HEK293 (cell line): Measurements from ENCODE around the gene TRPV2.

Experiments
- CTCF ChIA-PET: fragments of 350-600 bp; formaldehyde crosslinking; extraction: SDS; loops from one replicate; lab custom pipeline; 2021; ENCODE audit warnings: antibody characterized with exemption; lab: Yijun Ruan, JAX
- POLR2A ChIA-PET: fragments of 300-600 bp; formaldehyde crosslinking; extraction: SDS; loops from one replicate; lab custom pipeline; 2020; ENCODE audit warnings: antibody characterized with exemption, inconsistent platforms; lab: Yijun Ruan, JAX
- H3K27ac ChIP-seq: fragments of 200-500 bp; sonication (Bioruptor generic); 2 replicates; pipeline ENCODE4 v1.5.1; 2014; ENCODE audit warnings: low read depth, low read length, control low read depth, inconsistent platforms; ENCODE audit errors: extremely low read depth
- H3K36me3 ChIP-seq, 2 experiments: fragments of 200-500 bp in 1 of 2; sonication (Bioruptor generic) in 1 of 2; 1 replicate in 1 of 2; 2 replicates in 1 of 2; pipeline ENCODE4 v1.5.1; 2014 to 2017; ENCODE audit warnings: inconsistent platforms in 2 of 2, low read length in 2 of 2; ENCODE audit not compliant: control insufficient read depth in 2 of 2, insufficient read depth in 1 of 2
- H3K4me1 ChIP-seq: fragments of 200-500 bp; sonication (Bioruptor generic); 2 replicates; pipeline ENCODE4 v1.5.1; 2014; ENCODE audit warnings: mild to moderate bottlenecking, low read length, inconsistent platforms; ENCODE audit not compliant: control insufficient read depth, insufficient read depth
- H3K4me3 ChIP-seq: 2 replicates; pipeline ENCODE4 v1.5.1; 2011; ENCODE audit warnings: low read depth, mild to moderate bottlenecking, control low read depth, low read length, moderate library complexity
- H3K9me3 ChIP-seq: fragments of 200-500 bp; sonication (Bioruptor generic); 2 replicates; pipeline ENCODE4 v1.5.1; 2014; ENCODE audit warnings: low read depth, low read length, inconsistent platforms; ENCODE audit not compliant: control insufficient read depth, insufficient read depth
- GLIS1 ChIP-seq: fragments of 450-650 bp; formaldehyde crosslinking; IDR thresholded peaks from 2 replicates; pipeline ENCODE4 v1.5.1; 2016; ENCODE audit warnings: missing biosample characterization, missing genetic modification characterization
- HOXD13 ChIP-seq: sonication (generic); formaldehyde crosslinking; IDR thresholded peaks from 2 replicates; pipeline ENCODE4 v1.8.0; 2022; ENCODE audit warnings: missing genetic modification reagents, borderline replicate concordance
- KLF1 ChIP-seq: fragments of 450-650 bp; formaldehyde crosslinking; IDR thresholded peaks from 2 replicates; pipeline ENCODE4 v1.5.1; 2016; ENCODE audit warnings: missing biosample characterization, missing genetic modification characterization
- KLF16 ChIP-seq: fragments of 450-650 bp; formaldehyde crosslinking; IDR thresholded peaks from 2 replicates; pipeline ENCODE4 v1.5.1; 2017; ENCODE audit warnings: missing biosample characterization, missing genetic modification characterization
- KLF8 ChIP-seq: fragments of 450-650 bp; formaldehyde crosslinking; IDR thresholded peaks from 2 replicates; pipeline ENCODE4 v1.5.1; 2016; ENCODE audit warnings: missing biosample characterization, missing genetic modification characterization
- OSR2 ChIP-seq: fragments of 450-650 bp; formaldehyde crosslinking; IDR thresholded peaks from 2 replicates; pipeline ENCODE4 v1.5.1; 2016; ENCODE audit warnings: missing biosample characterization, missing genetic modification characterization
- PRDM1 ChIP-seq: fragments of 450-650 bp; formaldehyde crosslinking; IDR thresholded peaks from 2 replicates; pipeline ENCODE4; 2016; ENCODE audit warnings: missing biosample characterization, missing genetic modification characterization
- SETDB1 ChIP-seq: IDR thresholded peaks from one replicate; pipeline ENCODE4 v1.6.1; 2017; ENCODE audit warnings: mild to moderate bottlenecking, low read length, moderate library complexity, mixed read lengths; ENCODE audit not compliant: insufficient read length
- ZBTB8A ChIP-seq: fragments of 450-650 bp; formaldehyde crosslinking; IDR thresholded peaks from 2 replicates; pipeline ENCODE4 v1.5.1; 2016; ENCODE audit warnings: missing biosample characterization, missing genetic modification characterization
- ZEB2 ChIP-seq: fragments of 450-650 bp; formaldehyde crosslinking; IDR thresholded peaks from 2 replicates; pipeline ENCODE4 v1.5.1; 2016; ENCODE audit warnings: missing biosample characterization, missing genetic modification characterization
- ZNF112 ChIP-seq: fragments of 450-650 bp; formaldehyde crosslinking; IDR thresholded peaks from 2 replicates; pipeline ENCODE4 v1.5.0; 2017; ENCODE audit warnings: missing biosample characterization, missing genetic modification characterization
- ZNF121 ChIP-seq: fragments of 450-650 bp; formaldehyde crosslinking; IDR thresholded peaks from 2 replicates; pipeline ENCODE4 v1.5.1; 2016; ENCODE audit warnings: missing biosample characterization, missing genetic modification characterization
- ZNF239 ChIP-seq: fragments of 450-650 bp; formaldehyde crosslinking; IDR thresholded peaks from 2 replicates; pipeline ENCODE4 v1.5.1; 2016; ENCODE audit warnings: missing biosample characterization, missing genetic modification characterization
- ZNF324 ChIP-seq: fragments of 450-650 bp; formaldehyde crosslinking; IDR thresholded peaks from 2 replicates; pipeline ENCODE4 v1.5.1; 2016; ENCODE audit warnings: missing biosample characterization, missing genetic modification characterization
- ZNF433 ChIP-seq: fragments of 450-650 bp; formaldehyde crosslinking; IDR thresholded peaks from 2 replicates; pipeline ENCODE4 v1.5.1; 2016; ENCODE audit warnings: missing biosample characterization, missing genetic modification characterization, low read depth
- ZNF549 ChIP-seq: fragments of 450-650 bp; IDR thresholded peaks from 2 replicates; pipeline ENCODE4 v1.5.1; 2018; ENCODE audit warnings: missing biosample characterization, missing genetic modification characterization, mild to moderate bottlenecking, inconsistent platforms, moderate library complexity
- ZNF561 ChIP-seq: fragments of 450-650 bp; IDR thresholded peaks from 2 replicates; pipeline ENCODE4 v1.5.1; 2018; ENCODE audit warnings: missing biosample characterization, missing genetic modification characterization, borderline replicate concordance
- ZNF626 ChIP-seq: fragments of 450-650 bp; sonication (Bioruptor Pico); formaldehyde crosslinking; IDR thresholded peaks from 2 replicates; pipeline ENCODE4 v1.5.1; 2018; ENCODE audit warnings: missing biosample characterization, missing genetic modification characterization, inconsistent platforms
- ZNF664 ChIP-seq: fragments of 450-650 bp; formaldehyde crosslinking; IDR thresholded peaks from 2 replicates; pipeline ENCODE4 v1.5.1; 2016; ENCODE audit warnings: missing biosample characterization, missing genetic modification characterization
- ZNF777 ChIP-seq: fragments of 450-650 bp; formaldehyde crosslinking; IDR thresholded peaks from 2 replicates; pipeline ENCODE4 v1.5.1; 2017; ENCODE audit warnings: missing biosample characterization, missing genetic modification characterization, borderline replicate concordance
- TF ChIP-seq, protein P1 (sequence below): fragments of 450-650 bp; formaldehyde crosslinking; IDR thresholded peaks from 2 replicates; pipeline ENCODE4 v1.5.1; 2016; ENCODE audit warnings: missing biosample characterization, missing genetic modification characterization
- TF ChIP-seq, protein P2 (sequence below): fragments of 450-650 bp; formaldehyde crosslinking; IDR thresholded peaks from 2 replicates; pipeline ENCODE4 v1.5.1; 2016; ENCODE audit warnings: missing biosample characterization, missing genetic modification characterization
- TF ChIP-seq, protein P3 (sequence below): fragments of 450-650 bp; formaldehyde crosslinking; IDR thresholded peaks from 2 replicates; pipeline ENCODE4 v1.5.1; 2016; ENCODE audit warnings: missing biosample characterization, missing genetic modification characterization
- TF ChIP-seq, protein P4 (sequence below): fragments of 450-650 bp; formaldehyde crosslinking; IDR thresholded peaks from 2 replicates; pipeline ENCODE4 v1.5.1; 2016; ENCODE audit warnings: missing biosample characterization, missing genetic modification characterization
- TF ChIP-seq, protein P5 (sequence below): fragments of 450-650 bp; formaldehyde crosslinking; IDR thresholded peaks from 2 replicates; pipeline ENCODE4 v1.5.1; 2016; ENCODE audit warnings: missing biosample characterization, missing genetic modification characterization
- TF ChIP-seq, protein P6 (sequence below): fragments of 450-650 bp; formaldehyde crosslinking; IDR thresholded peaks from 2 replicates; pipeline ENCODE4 v1.5.1; 2016; ENCODE audit warnings: missing biosample characterization, missing genetic modification characterization

TRPV2 gene

DNA sequence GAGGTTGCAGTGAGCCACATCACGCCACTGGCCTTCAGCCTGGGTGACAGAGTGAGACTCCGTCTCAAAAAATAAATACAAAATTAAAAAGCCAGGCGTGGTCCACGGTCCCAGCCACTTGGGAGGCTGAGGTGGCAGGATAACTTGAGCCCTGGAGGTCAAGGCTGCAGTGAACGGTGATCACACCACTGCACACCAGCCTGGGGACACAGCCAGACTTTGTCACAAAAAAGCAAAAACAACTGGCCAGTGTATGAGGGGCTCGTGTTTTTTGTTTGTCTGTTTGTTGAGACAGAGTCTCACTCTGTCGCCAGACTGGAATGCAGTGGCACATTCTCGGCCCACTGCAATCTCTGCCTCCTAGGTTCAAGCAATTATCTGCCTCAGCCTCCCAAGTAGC lies 35.7 kb upstream of the TRPV2 start (continued):
- TF ChIP-seq, protein P1, sequence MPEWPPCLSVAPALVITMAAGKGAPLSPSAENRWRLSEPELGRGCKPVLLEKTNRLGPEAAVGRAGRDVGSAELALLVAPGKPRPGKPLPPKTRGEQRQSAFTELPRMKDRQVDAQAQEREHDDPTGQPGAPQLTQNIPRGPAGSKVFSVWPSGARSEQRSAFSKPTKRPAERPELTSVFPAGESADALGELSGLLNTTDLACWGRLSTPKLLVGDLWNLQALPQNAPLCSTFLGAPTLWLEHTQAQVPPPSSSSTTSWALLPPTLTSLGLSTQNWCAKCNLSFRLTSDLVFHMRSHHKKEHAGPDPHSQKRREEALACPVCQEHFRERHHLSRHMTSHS (tag by site-specific recombination) = no peak
- TF ChIP-seq, protein P2, sequence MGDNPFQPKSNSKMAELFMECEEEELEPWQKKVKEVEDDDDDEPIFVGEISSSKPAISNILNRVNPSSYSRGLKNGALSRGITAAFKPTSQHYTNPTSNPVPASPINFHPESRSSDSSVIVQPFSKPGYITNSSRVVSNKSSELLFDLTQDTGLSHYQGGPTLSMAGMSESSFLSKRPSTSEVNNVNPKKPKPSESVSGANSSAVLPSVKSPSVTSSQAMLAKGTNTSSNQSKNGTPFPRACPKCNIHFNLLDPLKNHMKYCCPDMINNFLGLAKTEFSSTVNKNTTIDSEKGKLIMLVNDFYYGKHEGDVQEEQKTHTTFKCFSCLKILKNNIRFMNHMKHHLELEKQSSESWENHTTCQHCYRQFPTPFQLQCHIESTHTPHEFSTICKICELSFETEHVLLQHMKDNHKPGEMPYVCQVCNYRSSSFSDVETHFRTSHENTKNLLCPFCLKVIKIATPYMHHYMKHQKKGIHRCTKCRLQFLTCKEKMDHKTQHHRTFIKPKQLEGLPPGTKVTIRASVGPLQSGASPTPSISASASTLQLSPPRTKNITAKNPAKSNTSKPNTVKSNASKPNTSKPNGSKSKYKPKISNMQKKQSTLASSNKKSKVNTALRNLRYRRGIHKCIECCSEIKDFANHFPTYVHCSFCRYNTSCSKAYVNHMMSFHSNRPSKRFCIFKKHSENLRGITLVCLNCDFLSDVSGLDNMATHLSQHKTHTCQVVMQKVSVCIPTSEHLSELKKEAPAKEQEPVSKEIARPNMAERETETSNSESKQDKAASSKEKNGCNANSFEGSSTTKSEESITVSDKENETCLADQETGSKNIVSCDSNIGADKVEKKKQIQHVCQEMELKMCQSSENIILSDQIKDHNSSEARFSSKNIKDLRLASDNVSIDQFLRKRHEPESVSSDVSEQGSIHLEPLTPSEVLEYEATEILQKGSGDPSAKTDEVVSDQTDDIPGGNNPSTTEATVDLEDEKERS (tag by site-specific recombination) = no peak
- no peak for TF ChIP-seq ZNF121 (tag by site-specific recombination)

DNA sequence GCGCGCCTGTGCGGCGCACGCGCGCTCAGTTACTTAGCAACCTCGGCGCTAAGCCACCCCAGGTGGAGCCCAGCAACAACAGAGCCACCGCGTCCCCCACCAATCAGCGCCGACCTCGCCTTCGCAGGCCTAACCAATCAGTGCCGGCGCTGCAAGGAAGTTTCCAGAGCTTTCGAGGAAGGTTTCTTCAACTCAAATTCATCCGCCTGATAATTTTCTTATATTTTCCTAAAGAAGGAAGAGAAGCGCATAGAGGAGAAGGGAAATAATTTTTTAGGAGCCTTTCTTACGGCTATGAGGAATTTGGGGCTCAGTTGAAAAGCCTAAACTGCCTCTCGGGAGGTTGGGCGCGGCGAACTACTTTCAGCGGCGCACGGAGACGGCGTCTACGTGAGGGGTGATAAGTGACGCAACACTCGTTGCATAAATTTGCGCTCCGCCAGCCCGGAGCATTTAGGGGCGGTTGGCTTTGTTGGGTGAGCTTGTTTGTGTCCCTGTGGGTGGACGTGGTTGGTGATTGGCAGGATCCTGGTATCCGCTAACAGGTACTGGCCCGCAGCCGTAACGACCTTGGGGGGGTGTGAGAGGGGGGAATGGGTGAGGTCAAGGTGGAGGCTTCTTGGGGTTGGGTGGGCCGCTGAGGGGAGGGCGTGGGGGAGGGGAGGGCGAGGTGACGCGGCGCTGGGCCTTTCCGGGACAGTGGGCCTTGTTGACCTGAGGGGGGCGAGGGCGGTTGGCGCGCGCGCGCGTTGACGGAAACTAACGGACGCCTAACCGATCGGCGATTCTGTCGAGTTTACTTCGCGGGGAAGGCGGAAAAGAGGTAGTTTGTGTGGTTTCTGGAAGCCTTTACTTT lies 34.5 kb upstream of the TRPV2 start, which contains the start of gene UBB:
Gene UBB, plus strand, starts transcription at position 452 of the 856 bp plus-strand sequence. CDS start 817 bp downstream, outside the sequence.
- Histone ChIP-seq H3K36me3 (peaks cover 12 to 33% of the 10 kb centered on the region in 2 experiments), H3K4me1 (peaks cover 10% of the 10 kb centered on the region; the same call in 1 of the 2 replicates), H3K4me3 (peak within 1 kb of the TSS; percentile 67), H3K27ac (peak within 1 kb of the TSS; percentile 100), H3K9me3 (no peaks in the 10 kb centered on the region)
- ChIA-PET POLR2A (interaction anchor here (0.6 to 3.7 kb wide), 61 partner anchors 8 to 1021 kb away, joined by 3 to 86 read pairs (median 5); partner anchors contain the start of genes ADORA2B, CENPV, LRRC75A and NCOR1), CTCF (interaction anchor here (0.6 to 9.7 kb wide), 3 partner anchors 17 to 563 kb away, joined by 3 to 93 read pairs (median 6); no protein-coding TSS in a partner anchor)
- TF ChIP-seq ZEB2 (tag by site-specific recombination) (peak; percentile 84), ZNF121 (tag by site-specific recombination) (peak; percentile 17; the same call in 1 of the 2 replicates), ZNF549 (tag by site-specific recombination) (no peak), ZNF112 (tag by site-specific recombination) (no peak), ZNF239 (tag by site-specific recombination) (0 out of 2 replicates have a peak, but pooled peaks have one; percentile 76), GLIS1 (peak; percentile 40), OSR2 (tag by site-specific recombination) (peak; percentile 30; the same call in 1 of the 2 replicates), ZBTB8A (tag by site-specific recombination) (peak; percentile 74; the same call in 1 of the 2 replicates), ZNF561 (peak; percentile 75), ZNF324 (tag by site-specific recombination) (peak; percentile 96), ZNF433 (tag by site-specific recombination) (0 out of 2 replicates have a peak, but pooled peaks have one; percentile 20), ZNF777 (tag by site-specific recombination) (peak; percentile 59; the same call in 1 of the 2 replicates), SETDB1 (peak; percentile 78), KLF1 (peak; percentile 93), HOXD13 (CRISPR knock-in tag) (no peak), ZNF664 (tag by site-specific recombination) (peak; percentile 63), PRDM1 (tag by site-specific recombination) (peak; percentile 46; the same call in 1 of the 2 replicates), KLF8 (peak; percentile 99), KLF16 (tag by site-specific recombination) (peak; percentile 99), ZNF626 (tag by site-specific recombination) (no peak)
- TF ChIP-seq, protein P3, sequence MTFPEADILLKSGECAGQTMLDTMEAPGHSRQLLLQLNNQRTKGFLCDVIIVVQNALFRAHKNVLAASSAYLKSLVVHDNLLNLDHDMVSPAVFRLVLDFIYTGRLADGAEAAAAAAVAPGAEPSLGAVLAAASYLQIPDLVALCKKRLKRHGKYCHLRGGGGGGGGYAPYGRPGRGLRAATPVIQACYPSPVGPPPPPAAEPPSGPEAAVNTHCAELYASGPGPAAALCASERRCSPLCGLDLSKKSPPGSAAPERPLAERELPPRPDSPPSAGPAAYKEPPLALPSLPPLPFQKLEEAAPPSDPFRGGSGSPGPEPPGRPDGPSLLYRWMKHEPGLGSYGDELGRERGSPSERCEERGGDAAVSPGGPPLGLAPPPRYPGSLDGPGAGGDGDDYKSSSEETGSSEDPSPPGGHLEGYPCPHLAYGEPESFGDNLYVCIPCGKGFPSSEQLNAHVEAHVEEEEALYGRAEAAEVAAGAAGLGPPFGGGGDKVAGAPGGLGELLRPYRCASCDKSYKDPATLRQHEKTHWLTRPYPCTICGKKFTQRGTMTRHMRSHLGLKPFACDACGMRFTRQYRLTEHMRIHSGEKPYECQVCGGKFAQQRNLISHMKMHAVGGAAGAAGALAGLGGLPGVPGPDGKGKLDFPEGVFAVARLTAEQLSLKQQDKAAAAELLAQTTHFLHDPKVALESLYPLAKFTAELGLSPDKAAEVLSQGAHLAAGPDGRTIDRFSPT = peak; percentile 84
- TF ChIP-seq, protein P4, sequence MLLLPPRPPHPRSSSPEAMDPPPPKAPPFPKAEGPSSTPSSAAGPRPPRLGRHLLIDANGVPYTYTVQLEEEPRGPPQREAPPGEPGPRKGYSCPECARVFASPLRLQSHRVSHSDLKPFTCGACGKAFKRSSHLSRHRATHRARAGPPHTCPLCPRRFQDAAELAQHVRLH (tag by site-specific recombination) = peak; percentile 91
- TF ChIP-seq, protein P5, sequence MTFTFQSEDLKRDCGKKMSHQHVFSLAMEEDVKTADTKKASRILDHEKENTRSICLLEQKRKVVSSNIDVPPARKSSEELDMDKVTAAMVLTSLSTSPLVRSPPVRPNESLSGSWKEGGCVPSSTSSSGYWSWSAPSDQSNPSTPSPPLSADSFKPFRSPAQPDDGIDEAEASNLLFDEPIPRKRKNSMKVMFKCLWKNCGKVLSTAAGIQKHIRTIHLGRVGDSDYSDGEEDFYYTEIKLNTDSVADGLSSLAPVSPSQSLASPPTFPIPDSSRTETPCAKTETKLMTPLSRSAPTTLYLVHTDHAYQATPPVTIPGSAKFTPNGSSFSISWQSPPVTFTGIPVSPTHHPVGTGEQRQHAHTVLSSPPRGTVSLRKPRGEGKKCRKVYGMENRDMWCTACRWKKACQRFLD (tag by site-specific recombination) = no peak
- TF ChIP-seq, protein P6, sequence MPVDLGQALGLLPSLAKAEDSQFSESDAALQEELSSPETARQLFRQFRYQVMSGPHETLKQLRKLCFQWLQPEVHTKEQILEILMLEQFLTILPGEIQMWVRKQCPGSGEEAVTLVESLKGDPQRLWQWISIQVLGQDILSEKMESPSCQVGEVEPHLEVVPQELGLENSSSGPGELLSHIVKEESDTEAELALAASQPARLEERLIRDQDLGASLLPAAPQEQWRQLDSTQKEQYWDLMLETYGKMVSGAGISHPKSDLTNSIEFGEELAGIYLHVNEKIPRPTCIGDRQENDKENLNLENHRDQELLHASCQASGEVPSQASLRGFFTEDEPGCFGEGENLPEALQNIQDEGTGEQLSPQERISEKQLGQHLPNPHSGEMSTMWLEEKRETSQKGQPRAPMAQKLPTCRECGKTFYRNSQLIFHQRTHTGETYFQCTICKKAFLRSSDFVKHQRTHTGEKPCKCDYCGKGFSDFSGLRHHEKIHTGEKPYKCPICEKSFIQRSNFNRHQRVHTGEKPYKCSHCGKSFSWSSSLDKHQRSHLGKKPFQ (tag by site-specific recombination) = no peak
